Activated naive CD8-positive, alpha-beta T cell treated with anti-CD3 and anti-CD28 coated beads, Interleukin-2, amount 10 ng/mL, durations not matched to agents 7 days and 5 days (primary cell): Measurements from ENCODE around the gene RFXANK. TPM values are rescaled to one million over a fixed set of nuclear protein-coding genes. Genes with fewer than 3 reads are reported as not detected.
"Not testable (repeated sequence)": the region's sequence is repeated elsewhere in the genome, so short reads cannot be mapped to it uniquely, and the experiment has no call there.

Experiments
- ATAC-seq: fragments of 150-1000 bp; cut with Tn5 transposase; one replicate; pipeline ENCODE4 v1.10.0; 2021; ENCODE audit warnings: low read depth, moderate library complexity
- POLR2A ChIA-PET: fragments of 350-600 bp; sonication (Branson Sonifier 250); formaldehyde crosslinking; loops from one replicate; lab custom pipeline; 2021; ENCODE audit warnings: antibody characterized with exemption; lab: Charles Lee
- DNase-seq: peaks from one replicate; pipeline ENCODE4 v3.0.0; 2021
- H3K27ac Mint-ChIP-seq: one replicate; pipeline ENCODE4 v1.8.0; 2022; ENCODE audit warnings: mild to moderate bottlenecking, mixed read lengths
- H3K27me3 Mint-ChIP-seq: one replicate; pipeline ENCODE4 v1.8.0; 2022; ENCODE audit warnings: mild to moderate bottlenecking, moderate library complexity, mixed read lengths
- H3K36me3 Mint-ChIP-seq: one replicate; pipeline ENCODE4 v1.8.0; 2021; ENCODE audit warnings: mild to moderate bottlenecking, mixed read lengths
- H3K4me1 Mint-ChIP-seq: one replicate; pipeline ENCODE4 v1.8.0; 2021; ENCODE audit warnings: mixed read lengths
- H3K4me3 Mint-ChIP-seq: one replicate; pipeline ENCODE4 v1.8.0; 2022; ENCODE audit warnings: mild to moderate bottlenecking, moderate library complexity, mixed read lengths
- H3K9me3 Mint-ChIP-seq: one replicate; pipeline ENCODE4 v1.8.0; 2021; ENCODE audit warnings: mixed read lengths
- total RNA-seq, 2 experiments: library from RNA; stranded (reverse); gene quantifications; one replicate each; pipeline ENCODE4 v1.2.3, GENCODE V29; 2021

The RFXANK gene, protein sequence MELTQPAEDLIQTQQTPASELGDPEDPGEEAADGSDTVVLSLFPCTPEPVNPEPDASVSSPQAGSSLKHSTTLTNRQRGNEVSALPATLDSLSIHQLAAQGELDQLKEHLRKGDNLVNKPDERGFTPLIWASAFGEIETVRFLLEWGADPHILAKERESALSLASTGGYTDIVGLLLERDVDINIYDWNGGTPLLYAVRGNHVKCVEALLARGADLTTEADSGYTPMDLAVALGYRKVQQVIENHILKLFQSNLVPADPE
- total RNA-seq = 10 to 100 TPM; 87.0 to 94.4 TPM

DNA sequence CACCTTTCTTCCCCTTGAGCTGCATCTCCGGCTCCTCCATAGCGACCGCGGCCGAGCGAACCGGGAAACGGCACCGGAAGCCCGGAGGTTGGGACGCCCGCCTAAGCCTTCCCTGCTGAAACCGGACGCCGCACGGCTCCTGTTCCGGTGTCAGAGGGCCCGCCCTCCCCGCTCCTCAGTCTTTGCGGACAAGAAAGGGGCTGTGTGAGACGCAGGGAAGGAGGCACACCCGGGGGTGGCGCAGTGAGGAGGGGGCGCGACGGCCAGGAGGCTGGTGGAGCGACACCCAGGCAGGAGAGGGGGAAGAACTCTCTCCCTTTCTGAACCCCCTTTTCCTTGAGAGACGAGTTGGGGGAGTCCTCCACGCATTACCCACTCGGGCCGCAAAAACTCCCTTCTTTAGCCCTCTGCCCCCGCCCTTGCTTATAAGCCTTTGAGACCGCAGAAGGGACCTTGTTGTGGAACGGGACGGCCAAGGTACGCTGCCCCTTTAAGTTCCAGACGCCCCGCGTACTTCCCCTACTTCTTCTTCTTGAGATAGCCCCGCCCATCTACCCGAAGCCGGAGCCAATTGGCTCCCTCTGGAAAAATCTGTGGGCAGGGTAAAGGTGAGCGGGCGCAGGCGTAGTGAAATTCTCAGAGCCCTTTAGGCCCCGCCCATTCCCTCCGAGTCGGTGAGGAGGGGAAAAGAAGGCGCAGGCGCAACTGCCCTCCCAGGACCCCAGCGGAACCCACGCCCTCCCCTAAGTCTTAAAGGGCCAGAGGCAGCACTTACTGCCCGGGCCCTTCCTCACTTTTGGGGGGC, at the start of gene RFXANK, which contains the start of gene BORCS8:
TSS of gene RFXANK (plus strand) at position 181 of the 805 bp plus-strand sequence. CDS start 1,689 bp downstream, outside the sequence.
TSS of gene BORCS8 (minus strand) at position 75 of the 805 bp plus-strand sequence. CDS start at position 40, 35 bp downstream.
- Mint-ChIP-seq H3K36me3 (peaks cover 9% of the 10 kb centered on the region), H3K27me3 (no peaks in the 10 kb centered on the region), H3K9me3 (no peaks in the 10 kb centered on the region), H3K4me1 (peaks cover 23% of the 10 kb centered on the region), H3K27ac (peak within 1 kb of the TSS; percentile 99), H3K4me3 (peak within 1 kb of the TSS; percentile 96)
- POLR2A ChIA-PET = interaction anchor here (0.7 to 4.3 kb wide), 5 partner anchors 10 to 988 kb away, joined by 3 to 58 read pairs (median 4); partner anchors contain the start of gene NR2C2AP
- ATAC-seq (peak; percentile 90), DNase-seq (peak; percentile 94)

DNA sequence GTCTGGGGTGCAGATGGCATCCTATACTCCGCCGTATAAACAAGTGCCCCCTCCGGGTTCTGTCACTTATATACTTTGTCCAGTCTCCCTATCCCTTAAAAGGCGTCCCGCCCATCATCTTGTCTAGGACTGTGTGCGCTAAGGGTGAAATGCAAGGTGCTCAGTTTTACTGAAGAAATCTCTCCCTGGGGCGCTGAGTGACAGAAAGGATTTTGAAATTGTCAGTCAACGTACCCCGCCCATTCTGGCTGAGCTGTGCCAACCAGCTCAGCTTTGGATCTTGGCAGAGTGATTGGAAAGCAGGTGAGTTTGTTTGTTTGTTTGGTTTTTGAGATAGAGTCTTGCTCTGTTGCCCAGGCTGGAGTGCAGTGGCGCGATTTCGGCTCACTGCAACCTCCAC, 49.7 kb upstream of the RFXANK start:
- POLR2A ChIA-PET = no interaction called here
- H3K9me3 Mint-ChIP-seq = no peaks in the 10 kb centered on the region
- H3K27ac Mint-ChIP-seq = no peak overlapping the region
- no peak overlapping the region for H3K4me3 Mint-ChIP-seq
- no peak for DNase-seq
- H3K4me1 Mint-ChIP-seq = peaks cover 15% of the 10 kb centered on the region
- H3K36me3 Mint-ChIP-seq = no peaks in the 10 kb centered on the region
- ATAC-seq = no peak
- H3K27me3 Mint-ChIP-seq = no peaks in the 10 kb centered on the region

DNA sequence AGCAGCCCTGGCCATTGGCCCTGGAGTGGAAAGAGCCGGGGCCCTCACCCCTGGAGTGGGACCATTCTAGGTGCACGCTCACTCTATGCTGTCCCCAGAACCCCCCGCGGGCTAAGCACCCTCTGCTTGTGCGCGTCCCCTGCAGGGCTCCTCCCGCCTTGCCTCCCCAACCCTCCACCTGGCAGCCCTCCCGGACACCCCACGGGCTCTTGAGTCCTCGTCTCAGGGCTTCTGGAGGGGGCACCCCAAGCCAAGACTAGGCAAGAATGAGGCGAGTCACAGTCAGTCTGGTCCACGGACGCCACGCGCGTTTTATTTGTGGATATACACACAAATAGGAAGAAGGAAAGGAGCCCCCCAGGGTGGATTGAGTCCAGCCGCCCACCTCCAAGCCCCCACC, 46.8 kb upstream of the RFXANK start:
- POLR2A ChIA-PET = no interaction called here
- Mint-ChIP-seq H3K27ac (no peak overlapping the region), H3K36me3 (peaks cover 4% of the 10 kb centered on the region), H3K27me3 (no peaks in the 10 kb centered on the region), H3K4me1 (no peaks in the 10 kb centered on the region), H3K9me3 (no peaks in the 10 kb centered on the region), H3K4me3 (no peak overlapping the region)
- no peak for ATAC-seq
- no peak for DNase-seq

DNA sequence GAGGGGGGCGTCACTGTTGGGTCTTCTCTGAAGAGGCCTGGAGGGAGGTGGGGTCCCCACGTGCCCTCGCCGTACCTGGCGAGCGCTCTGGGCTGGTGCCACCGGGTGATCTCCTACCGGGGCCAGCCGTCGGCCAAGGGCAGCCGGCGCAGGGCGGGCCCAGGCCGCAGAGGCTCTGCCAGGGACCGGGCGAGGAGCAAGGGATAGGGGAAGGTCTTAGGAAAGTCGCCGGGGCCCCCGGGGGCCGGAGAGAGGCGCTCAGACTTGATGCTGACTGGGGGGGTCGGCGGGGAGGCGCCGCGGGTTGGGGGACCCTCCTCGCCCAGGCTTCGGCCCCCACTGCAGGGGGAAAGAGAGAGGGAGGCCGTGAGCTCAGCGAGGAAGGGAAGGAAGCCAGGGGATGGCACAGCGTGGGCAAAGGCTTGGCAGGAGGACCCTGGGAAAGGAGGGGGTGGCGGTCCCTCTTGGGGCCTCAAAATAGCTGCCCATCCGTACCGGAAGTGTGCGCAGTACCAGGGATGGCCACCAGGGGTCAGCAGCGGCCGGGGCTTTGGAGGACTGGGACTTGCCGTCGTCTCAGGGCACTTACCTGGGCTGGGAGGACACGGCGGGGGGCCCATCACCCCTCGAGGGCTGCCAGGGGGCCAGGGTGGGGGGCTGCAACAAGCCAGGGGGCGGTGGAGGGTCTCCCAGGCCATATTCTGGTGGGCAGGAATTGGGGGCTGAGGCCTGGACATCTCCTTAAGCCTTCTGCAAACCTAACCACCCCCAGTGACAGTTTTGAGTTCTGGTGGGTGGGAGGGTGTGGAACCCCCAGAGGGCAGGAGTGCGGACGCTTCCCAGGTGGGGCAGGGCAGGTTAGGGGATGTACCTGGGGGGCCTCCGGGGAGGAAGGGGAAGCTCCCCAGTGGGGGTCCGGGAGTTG, 46.1 kb upstream of the RFXANK start:
- no peaks in the 10 kb centered on the region for H3K9me3 Mint-ChIP-seq
- POLR2A ChIA-PET = interaction anchor here (0.6 kb wide), 1 partner anchor 113 kb away, joined by 3 read pairs; no protein-coding TSS in a partner anchor
- H3K27me3 Mint-ChIP-seq = no peaks in the 10 kb centered on the region
- no peak overlapping the region for H3K27ac Mint-ChIP-seq
- DNase-seq = peak; percentile 95
- ATAC-seq = peak; percentile 86
- H3K4me1 Mint-ChIP-seq = no peaks in the 10 kb centered on the region
- H3K4me3 Mint-ChIP-seq = no peak overlapping the region
- peaks cover 4% of the 10 kb centered on the region for H3K36me3 Mint-ChIP-seq

DNA sequence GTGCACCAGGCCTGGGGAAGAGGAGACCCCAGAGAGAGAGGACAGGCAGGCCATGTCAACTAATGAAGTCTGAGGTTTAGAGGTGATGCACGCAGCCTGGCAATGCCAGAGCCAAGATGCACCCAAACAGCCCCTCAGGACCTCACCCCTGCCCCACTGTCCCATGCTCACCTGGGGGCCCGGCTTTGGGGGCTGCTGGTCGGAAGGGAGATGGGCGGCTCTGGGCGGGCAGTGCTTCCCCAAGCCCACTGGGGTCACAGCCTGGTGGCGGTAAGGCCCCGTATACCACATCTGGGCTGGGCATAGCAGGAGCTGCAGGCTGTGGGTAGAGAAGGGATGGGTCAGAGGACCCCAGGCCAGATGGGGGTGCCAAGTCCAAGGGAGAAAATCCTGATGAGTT, 45.2 kb upstream of the RFXANK start:
- Mint-ChIP-seq H3K27me3 (no peaks in the 10 kb centered on the region), H3K9me3 (no peaks in the 10 kb centered on the region), H3K36me3 (peaks cover 4% of the 10 kb centered on the region), H3K4me1 (no peaks in the 10 kb centered on the region), H3K4me3 (no peak overlapping the region), H3K27ac (no peak overlapping the region)
- DNase-seq = no peak
- ATAC-seq = no peak
- POLR2A ChIA-PET = no interaction called here

DNA sequence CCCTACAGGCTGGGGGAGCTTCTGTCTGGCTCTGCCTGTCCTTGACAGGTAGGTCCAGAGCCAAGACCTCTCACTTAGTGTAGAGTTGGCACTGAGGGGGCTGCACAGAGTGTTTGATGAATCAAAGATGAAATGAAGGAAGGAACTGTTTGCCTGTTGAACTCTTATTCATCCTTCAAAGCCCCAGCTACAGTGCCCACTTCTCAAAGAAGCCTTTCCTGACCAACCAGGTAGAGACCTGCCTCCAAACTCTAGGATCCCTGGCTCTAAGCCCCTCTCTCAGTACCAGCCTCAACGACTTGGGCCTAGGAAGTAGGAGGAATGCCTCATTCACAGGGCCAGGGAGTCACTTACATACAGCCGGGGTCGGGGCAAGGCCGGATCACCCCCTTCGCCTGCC, 44.7 kb upstream of the RFXANK start:
- Mint-ChIP-seq H3K4me3 (no peak overlapping the region), H3K4me1 (no peaks in the 10 kb centered on the region), H3K27ac (no peak overlapping the region), H3K36me3 (peaks cover 4% of the 10 kb centered on the region), H3K9me3 (no peaks in the 10 kb centered on the region), H3K27me3 (no peaks in the 10 kb centered on the region)
- no peak for DNase-seq
- POLR2A ChIA-PET = no interaction called here
- ATAC-seq = no peak

DNA sequence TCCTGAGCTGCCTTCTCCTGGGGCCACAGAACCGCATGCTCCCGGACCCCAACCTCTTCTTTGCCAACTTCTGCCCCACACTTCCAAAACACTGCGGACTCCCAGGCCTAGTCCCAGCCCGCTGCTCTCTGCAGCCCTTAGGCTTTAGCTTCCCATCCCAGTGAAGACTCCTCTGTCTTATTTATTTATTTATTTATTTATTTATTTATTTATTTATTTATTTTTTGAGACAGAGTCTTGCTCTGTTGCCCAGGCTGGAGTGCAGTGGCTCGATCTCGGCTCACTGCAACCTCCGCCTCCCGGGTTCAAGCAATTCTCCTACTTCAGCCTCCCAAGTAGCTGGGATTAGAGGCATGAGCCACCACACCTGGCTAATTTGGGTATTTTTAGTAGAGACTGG, 43.6 kb upstream of the RFXANK start:
- H3K27ac Mint-ChIP-seq, H3K4me1 Mint-ChIP-seq, DNase-seq, H3K27me3 Mint-ChIP-seq, H3K36me3 Mint-ChIP-seq, H3K4me3 Mint-ChIP-seq, ATAC-seq, POLR2A ChIA-PET, H3K9me3 Mint-ChIP-seq: not testable (repeated sequence)

DNA sequence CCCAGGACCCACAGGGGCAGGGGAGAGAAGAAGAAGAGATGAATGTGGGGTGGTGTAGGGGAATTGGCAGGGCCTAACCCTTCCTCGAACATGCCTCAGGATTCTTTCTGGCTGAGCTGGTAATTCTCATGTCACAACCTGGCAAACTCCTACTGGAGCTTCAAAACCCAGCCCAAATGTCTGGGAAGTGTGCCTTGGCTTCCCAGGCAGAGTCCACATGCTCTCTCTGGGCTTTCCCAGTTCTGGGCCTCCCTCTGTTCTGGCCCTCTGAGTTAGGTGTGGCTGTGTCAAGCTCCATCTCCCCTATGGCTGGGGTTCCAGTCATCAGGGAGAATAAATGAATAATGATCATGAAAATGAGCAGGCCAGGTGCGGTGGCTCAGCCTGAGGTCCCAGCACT, 42.6 kb upstream of the RFXANK start:
- Mint-ChIP-seq H3K36me3 (peaks cover 4% of the 10 kb centered on the region), H3K27ac (no peak overlapping the region), H3K27me3 (no peaks in the 10 kb centered on the region), H3K4me1 (no peaks in the 10 kb centered on the region), H3K4me3 (no peak overlapping the region), H3K9me3 (no peaks in the 10 kb centered on the region)
- ATAC-seq = no peak
- DNase-seq = no peak
- POLR2A ChIA-PET = no interaction called here

DNA sequence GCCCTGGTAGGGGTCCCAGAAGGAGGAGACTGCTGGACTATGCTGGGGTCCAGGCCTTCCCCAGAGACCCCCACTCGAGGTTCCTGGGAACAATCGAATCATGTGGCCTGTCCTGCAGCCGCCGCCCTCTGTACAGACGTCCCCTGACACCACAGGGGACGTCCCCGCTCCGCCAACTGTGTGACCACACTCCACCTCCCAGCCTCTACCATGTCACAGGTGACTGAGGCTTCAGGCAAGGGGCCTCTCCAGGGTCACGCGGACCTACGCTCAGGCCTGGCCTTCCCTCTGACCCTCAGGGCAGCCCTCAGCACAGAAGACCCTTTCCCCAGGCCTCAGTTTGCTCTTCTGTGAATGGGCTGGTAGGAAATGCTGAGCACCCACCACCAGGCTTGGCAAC, 40.6 kb upstream of the RFXANK start:
- H3K4me3 Mint-ChIP-seq = no peak overlapping the region
- peaks cover 7% of the 10 kb centered on the region for H3K36me3 Mint-ChIP-seq
- no peak overlapping the region for H3K27ac Mint-ChIP-seq
- H3K9me3 Mint-ChIP-seq = no peaks in the 10 kb centered on the region
- ATAC-seq (no peak), DNase-seq (no peak)
- H3K27me3 Mint-ChIP-seq = no peaks in the 10 kb centered on the region
- no peaks in the 10 kb centered on the region for H3K4me1 Mint-ChIP-seq
- POLR2A ChIA-PET = no interaction called here

DNA sequence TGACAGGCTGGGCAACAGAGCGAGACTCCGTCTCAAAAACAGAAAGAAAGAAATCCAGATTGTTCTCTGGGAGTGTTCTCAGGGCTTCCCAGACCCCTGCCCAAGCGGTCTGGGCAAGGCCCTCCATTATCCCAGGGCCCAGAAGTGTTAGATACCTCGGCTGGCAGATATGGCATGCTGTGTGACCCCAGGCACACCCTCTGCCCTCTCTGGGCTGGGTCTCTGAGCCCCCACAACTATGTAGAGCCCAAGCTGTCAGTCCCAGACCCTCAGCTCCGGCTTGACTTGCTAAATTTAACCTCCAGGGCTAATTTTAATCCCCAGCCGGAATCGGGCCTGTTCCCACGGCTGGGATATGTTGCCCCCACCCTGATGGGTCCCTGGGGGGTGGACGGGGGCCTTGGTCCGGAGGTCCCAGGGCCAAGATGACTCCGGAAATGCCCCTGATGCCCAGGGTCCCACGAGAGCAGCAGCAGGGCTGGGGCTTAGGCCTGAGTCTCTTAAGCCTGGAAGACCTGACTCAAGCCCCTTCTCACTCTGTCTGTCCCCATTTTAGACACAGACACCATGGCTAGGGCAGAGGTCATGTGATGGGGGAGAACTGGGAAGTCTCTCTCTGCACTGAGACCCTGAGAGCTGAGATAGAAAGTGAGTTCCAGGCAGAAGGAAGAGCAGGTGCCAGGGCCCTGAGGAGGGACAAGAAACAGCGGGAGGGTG, 39.2 kb upstream of the RFXANK start:
- Mint-ChIP-seq H3K36me3 (peaks cover 7% of the 10 kb centered on the region), H3K27ac (no peak overlapping the region), H3K4me3 (no peak overlapping the region), H3K4me1 (no peaks in the 10 kb centered on the region), H3K27me3 (no peaks in the 10 kb centered on the region), H3K9me3 (no peaks in the 10 kb centered on the region)
- ATAC-seq = no peak
- no peak for DNase-seq
- POLR2A ChIA-PET = no interaction called here

DNA sequence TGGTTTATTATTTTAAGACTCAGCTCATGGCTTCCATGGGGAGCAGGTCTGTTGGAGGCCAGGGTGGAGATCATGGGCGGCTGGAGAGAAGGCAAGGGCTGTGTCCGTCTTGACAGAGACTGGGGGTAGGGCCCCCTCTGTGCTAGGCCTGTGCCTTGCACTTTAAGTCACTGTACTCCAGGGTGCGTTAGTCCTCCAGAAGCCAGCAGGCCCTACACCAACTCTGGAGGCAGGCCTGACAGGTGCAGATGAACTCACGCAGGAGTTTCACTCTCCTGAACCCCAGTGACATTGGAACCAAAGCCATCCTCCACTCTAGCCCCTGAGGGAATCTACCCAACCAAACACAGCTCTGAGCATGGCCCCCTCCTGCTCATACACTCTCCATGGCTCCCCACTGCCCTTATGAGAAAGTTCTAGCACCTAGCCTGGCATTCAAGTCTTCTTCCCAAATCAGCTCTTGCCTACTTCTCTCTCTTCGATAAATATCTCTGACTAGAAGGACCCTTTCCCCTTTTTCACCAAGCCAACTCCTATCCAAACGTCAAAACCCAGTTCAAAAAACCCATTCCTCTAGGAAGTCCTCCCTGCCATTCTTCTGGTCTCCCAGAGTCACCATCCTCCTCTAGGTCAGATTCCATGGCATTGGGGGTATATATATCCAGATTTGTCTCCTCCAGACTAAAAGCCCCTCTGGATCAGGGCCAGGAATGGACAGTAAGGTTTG, 37.1 kb upstream of the RFXANK start:
- ATAC-seq (no peak), DNase-seq (no peak)
- Mint-ChIP-seq H3K27ac (no peak overlapping the region), H3K4me1 (no peaks in the 10 kb centered on the region), H3K4me3 (no peak overlapping the region), H3K9me3 (no peaks in the 10 kb centered on the region), H3K36me3 (peaks cover 3% of the 10 kb centered on the region), H3K27me3 (no peaks in the 10 kb centered on the region)
- POLR2A ChIA-PET = interaction anchor here (0.5 kb wide), 1 partner anchor 59 kb away, joined by 3 read pairs; no protein-coding TSS in a partner anchor
